SJSA1 (cell line): Measurements from ENCODE around the gene EPHB1. TPM values are rescaled to one million over a fixed set of nuclear protein-coding genes. Genes with fewer than 3 reads are reported as not detected.
"Not testable (repeated sequence)": the region's sequence is repeated elsewhere in the genome, so short reads cannot be mapped to it uniquely, and the experiment has no call there.

ENCODE experiments used
- DNase-seq, 2 experiments: peaks; one replicate each; pipeline ENCODE4 v3.0.0-alpha.2; 2015 to 2020; ENCODE audit warnings: low spot score in 2 of 2, low read depth in 1 of 2
- H3K27ac ChIP-seq: fragments of 250-450 bp; sonication (Bioruptor Pico); 2 replicates; pipeline ENCODE4 v1.5.1; 2020; ENCODE audit warnings: mild to moderate bottlenecking, moderate library complexity
- H3K27me3 ChIP-seq: fragments of 250-450 bp; sonication (Bioruptor Pico); replicated peaks from 2 replicates; pipeline ENCODE4 v1.5.1; 2020; ENCODE audit warnings: mild to moderate bottlenecking, moderate library complexity
- H3K36me3 ChIP-seq: fragments of 250-450 bp; sonication (Bioruptor Pico); 2 replicates; pipeline ENCODE4 v1.5.1; 2020; ENCODE audit warnings: mild to moderate bottlenecking
- H3K4me1 ChIP-seq: fragments of 250-450 bp; sonication (Bioruptor Pico); replicated peaks from 2 replicates; pipeline ENCODE4 v1.6.1; 2021; ENCODE audit warnings: mild to moderate bottlenecking
- H3K4me3 ChIP-seq: fragments of 250-450 bp; sonication (Bioruptor Pico); 2 replicates; pipeline ENCODE4 v1.5.1; 2020; ENCODE audit warnings: mild to moderate bottlenecking
- H3K9me3 ChIP-seq: fragments of 250-450 bp; sonication (Bioruptor Pico); replicated peaks from 2 replicates; pipeline ENCODE4 v1.5.1; 2020; ENCODE audit warnings: mild to moderate bottlenecking
- total RNA-seq: library from RNA; depleted of rRNA; stranded (reverse); fragments of >200 nt; shearing (Covaris generic); gene quantifications from 2 replicates; pipeline ENCODE4 v1.2.3, GENCODE V29; 2014

The EPHB1 gene
- total RNA-seq, 1 experiment from 2014 or later = not detected

- DNase-seq = no peak
- H3K27me3 ChIP-seq = no peaks in the 10 kb centered on the region
- H3K4me3 ChIP-seq = no peak overlapping the region
Observed at GRCh38 chr3:135215516-135215915, 420.5 kb downstream of the EPHB1 start.

GRCh38 chr3:135216659-135217058, 421.6 kb downstream of the EPHB1 start:
- H3K27me3 ChIP-seq = no peaks in the 10 kb centered on the region
- H3K4me3 ChIP-seq = no peak overlapping the region
- DNase-seq = no peak
- no peak overlapping the region for H3K27ac ChIP-seq
- no peaks in the 10 kb centered on the region for H3K4me1 ChIP-seq
- no peaks in the 10 kb centered on the region for H3K36me3 ChIP-seq
- H3K9me3 ChIP-seq = no peaks in the 10 kb centered on the region

More at GRCh38 chr3:135215516-135215915, 420.5 kb downstream of the EPHB1 start:
- H3K4me1 ChIP-seq = no peaks in the 10 kb centered on the region
- H3K27ac ChIP-seq = no peak overlapping the region
- H3K9me3 ChIP-seq = no peaks in the 10 kb centered on the region
- H3K36me3 ChIP-seq = no peaks in the 10 kb centered on the region

GRCh38 chr3:135217730-135218129, 422.7 kb downstream of the EPHB1 start:
- H3K4me3 ChIP-seq = no peak overlapping the region
- H3K27ac ChIP-seq = no peak overlapping the region
- no peaks in the 10 kb centered on the region for H3K9me3 ChIP-seq
- H3K36me3 ChIP-seq = no peaks in the 10 kb centered on the region
- no peaks in the 10 kb centered on the region for H3K4me1 ChIP-seq
- no peaks in the 10 kb centered on the region for H3K27me3 ChIP-seq
- DNase-seq = no peak

GRCh38 chr3:135218304-135218703, 423.2 kb downstream of the EPHB1 start:
- Histone ChIP-seq H3K36me3 (no peaks in the 10 kb centered on the region), H3K27me3 (no peaks in the 10 kb centered on the region), H3K4me1 (no peaks in the 10 kb centered on the region), H3K4me3 (no peak overlapping the region), H3K9me3 (no peaks in the 10 kb centered on the region), H3K27ac (no peak overlapping the region)
- no peak for DNase-seq

GRCh38 chr3:135218782-135219181, 423.7 kb downstream of the EPHB1 start:
- Histone ChIP-seq H3K4me1 (no peaks in the 10 kb centered on the region), H3K36me3 (no peaks in the 10 kb centered on the region), H3K27ac (no peak overlapping the region), H3K4me3 (no peak overlapping the region), H3K27me3 (no peaks in the 10 kb centered on the region), H3K9me3 (no peaks in the 10 kb centered on the region)
- no peak for DNase-seq

GRCh38 chr3:135224815-135225362, 429.8 kb downstream of the EPHB1 start:
- DNase-seq = no peak
- H3K4me1 ChIP-seq = no peaks in the 10 kb centered on the region
- no peaks in the 10 kb centered on the region; the same call in 1 of the 2 replicates for H3K27me3 ChIP-seq
- H3K9me3 ChIP-seq = no peaks in the 10 kb centered on the region
- no peak overlapping the region for H3K27ac ChIP-seq
- no peaks in the 10 kb centered on the region for H3K36me3 ChIP-seq
- H3K4me3 ChIP-seq = no peak overlapping the region

- H3K4me3 ChIP-seq = no peak overlapping the region
- DNase-seq = no peak
- H3K36me3 ChIP-seq = no peaks in the 10 kb centered on the region
- H3K27me3 ChIP-seq = peaks cover 2% of the 10 kb centered on the region; the same call in 1 of the 2 replicates
- H3K27ac ChIP-seq = no peak overlapping the region
- no peaks in the 10 kb centered on the region for H3K9me3 ChIP-seq
- H3K4me1 ChIP-seq = no peaks in the 10 kb centered on the region
Observed at GRCh38 chr3:135226057-135226456, 431.0 kb downstream of the EPHB1 start.

- H3K4me1 ChIP-seq = no peaks in the 10 kb centered on the region
- H3K27me3 ChIP-seq = peaks cover 3% of the 10 kb centered on the region; the same call in 1 of the 2 replicates
- no peak for DNase-seq
- H3K9me3 ChIP-seq = no peaks in the 10 kb centered on the region
- H3K27ac ChIP-seq = no peak overlapping the region
- no peak overlapping the region for H3K4me3 ChIP-seq
- no peaks in the 10 kb centered on the region for H3K36me3 ChIP-seq
Observed at GRCh38 chr3:135228201-135228600, 433.1 kb downstream of the EPHB1 start.

- H3K4me1 ChIP-seq = no peaks in the 10 kb centered on the region
- H3K27ac ChIP-seq = no peak overlapping the region
- H3K4me3 ChIP-seq = no peak overlapping the region
- H3K36me3 ChIP-seq = no peaks in the 10 kb centered on the region
- peaks cover 3% of the 10 kb centered on the region; the same call in 1 of the 2 replicates for H3K27me3 ChIP-seq
- no peaks in the 10 kb centered on the region for H3K9me3 ChIP-seq
- no peak for DNase-seq
Observed at GRCh38 chr3:135229018-135229495, 434.0 kb downstream of the EPHB1 start.

- no peaks in the 10 kb centered on the region for H3K9me3 ChIP-seq
- H3K27me3 ChIP-seq = peaks cover 3% of the 10 kb centered on the region; the same call in 1 of the 2 replicates
- H3K4me1 ChIP-seq = no peaks in the 10 kb centered on the region
- no peaks in the 10 kb centered on the region for H3K36me3 ChIP-seq
- no peak overlapping the region for H3K4me3 ChIP-seq
- no peak overlapping the region for H3K27ac ChIP-seq
- no peak for DNase-seq
Observed at GRCh38 chr3:135231737-135232136, 436.7 kb downstream of the EPHB1 start.

- Histone ChIP-seq H3K27me3 (peaks cover 3% of the 10 kb centered on the region; the same call in 1 of the 2 replicates), H3K4me1 (no peaks in the 10 kb centered on the region), H3K4me3 (no peak overlapping the region), H3K36me3 (no peaks in the 10 kb centered on the region), H3K9me3 (no peaks in the 10 kb centered on the region), H3K27ac (no peak overlapping the region)
- no peak for DNase-seq
Observed at GRCh38 chr3:135232226-135232625, 437.2 kb downstream of the EPHB1 start.

GRCh38 chr3:135233476-135233875, 438.4 kb downstream of the EPHB1 start:
- H3K9me3 ChIP-seq, H3K27ac ChIP-seq, H3K4me1 ChIP-seq, H3K36me3 ChIP-seq, H3K4me3 ChIP-seq, H3K27me3 ChIP-seq, DNase-seq: not testable (repeated sequence)

GRCh38 chr3:135235541-135235940, 440.5 kb downstream of the EPHB1 start:
- H3K9me3 ChIP-seq = no peaks in the 10 kb centered on the region
- 0 out of 2 replicates have a peak, but pooled peaks cover 3% of the 10 kb centered on the region for H3K27me3 ChIP-seq
- no peak overlapping the region for H3K4me3 ChIP-seq
- no peak for DNase-seq
- no peaks in the 10 kb centered on the region for H3K36me3 ChIP-seq
- no peak overlapping the region for H3K27ac ChIP-seq
- H3K4me1 ChIP-seq = no peaks in the 10 kb centered on the region

- H3K4me1 ChIP-seq = no peaks in the 10 kb centered on the region
- no peak overlapping the region for H3K27ac ChIP-seq
- DNase-seq = no peak
- no peaks in the 10 kb centered on the region for H3K27me3 ChIP-seq
- H3K4me3 ChIP-seq = no peak overlapping the region
- no peaks in the 10 kb centered on the region for H3K9me3 ChIP-seq
- H3K36me3 ChIP-seq = no peaks in the 10 kb centered on the region
Observed at GRCh38 chr3:135237371-135238143, 442.5 kb downstream of the EPHB1 start.
